KMS-11 (cell line): Measurements from ENCODE around the gene MEGF11.

Experiments used
- H2AFZ ChIP-seq: fragments of 200-600 bp; sonication (generic); 2 replicates; pipeline ENCODE4 v1.6.1; 2016; ENCODE audit warnings: antibody characterized with exemption, mixed run types, low read depth
- H3K27ac ChIP-seq: fragments of 200-600 bp; sonication (generic); 2 replicates; pipeline ENCODE4 v1.6.1; 2016; ENCODE audit warnings: mild to moderate bottlenecking, mixed run types
- H3K27me3 ChIP-seq: fragments of 200-600 bp; sonication (generic); 2 replicates; pipeline ENCODE4 v1.6.1; 2017; ENCODE audit warnings: mild to moderate bottlenecking, low read depth, mixed run types, moderate library complexity; ENCODE audit not compliant: insufficient read depth
- H3K36me3 ChIP-seq: fragments of 200-600 bp; sonication (generic); 2 replicates; pipeline ENCODE4 v1.6.1; 2017; ENCODE audit warnings: mild to moderate bottlenecking, mixed run types; ENCODE audit not compliant: insufficient read depth
- H3K4me1 ChIP-seq: fragments of 200-600 bp; sonication (generic); 2 replicates; pipeline ENCODE4 v1.6.1; 2016; ENCODE audit warnings: mild to moderate bottlenecking, low read depth, mixed run types; ENCODE audit not compliant: poor library complexity, severe bottlenecking
- H3K4me2 ChIP-seq: fragments of 200-600 bp; sonication (generic); 2 replicates; pipeline ENCODE4 v1.7.0; 2016; ENCODE audit warnings: mild to moderate bottlenecking, mixed run types
- H3K4me3 ChIP-seq: fragments of 200-600 bp; sonication (generic); IDR thresholded peaks from 2 replicates; pipeline ENCODE4 v1.6.1; 2017; ENCODE audit warnings: low read depth, low read length, mixed read lengths; ENCODE audit not compliant: insufficient read depth
- H3K79me2 ChIP-seq: fragments of 200-600 bp; sonication (generic); 2 replicates; pipeline ENCODE4 v1.6.1; 2016; ENCODE audit warnings: low read depth, mixed run types; ENCODE audit not compliant: insufficient read depth
- H3K9ac ChIP-seq: fragments of 200-600 bp; sonication (generic); 2 replicates; pipeline ENCODE4 v1.6.1; 2016; ENCODE audit warnings: mild to moderate bottlenecking, mixed run types
- H4K20me1 ChIP-seq: fragments of 200-600 bp; sonication (generic); 2 replicates; pipeline ENCODE4 v1.6.1; 2016; ENCODE audit warnings: mild to moderate bottlenecking, mixed run types; ENCODE audit not compliant: insufficient read depth
- CTCF ChIP-seq: fragments of 200-600 bp; sonication (generic); conservative IDR thresholded peaks from 2 replicates; pipeline ENCODE4 v1.6.1; 2017; ENCODE audit warnings: low read depth, mild to moderate bottlenecking, antibody characterized with exemption, low read length, moderate library complexity, mixed read lengths

Gene MEGF11

GRCh38 chr15:66142285-66142684 is 111.3 kb downstream of the MEGF11 start:
- Histone ChIP-seq H3K4me2 (no peak overlapping the region), H3K4me1 (no peaks in the 10 kb centered on the region), H3K79me2 (no peaks in the 10 kb centered on the region), H3K27me3 (no peaks in the 10 kb centered on the region), H2AFZ (no peak overlapping the region), H3K27ac (no peak overlapping the region), H3K4me3 (no peak overlapping the region), H3K36me3 (no peaks in the 10 kb centered on the region), H3K9ac (no peak overlapping the region), H4K20me1 (no peaks in the 10 kb centered on the region)
- TF ChIP-seq CTCF, result no peak

- Histone ChIP-seq H3K4me2 (no peak overlapping the region), H3K9ac (no peak overlapping the region), H2AFZ (no peak overlapping the region), H3K27ac (no peak overlapping the region), H3K27me3 (no peaks in the 10 kb centered on the region), H3K36me3 (no peaks in the 10 kb centered on the region), H3K4me3 (no peak overlapping the region), H3K79me2 (no peaks in the 10 kb centered on the region), H4K20me1 (no peaks in the 10 kb centered on the region), H3K4me1 (no peaks in the 10 kb centered on the region)
- no peak for TF ChIP-seq CTCF
These were observed 113.9 kb downstream of the MEGF11 start for GRCh38 chr15:66139591-66140207.

DNA sequence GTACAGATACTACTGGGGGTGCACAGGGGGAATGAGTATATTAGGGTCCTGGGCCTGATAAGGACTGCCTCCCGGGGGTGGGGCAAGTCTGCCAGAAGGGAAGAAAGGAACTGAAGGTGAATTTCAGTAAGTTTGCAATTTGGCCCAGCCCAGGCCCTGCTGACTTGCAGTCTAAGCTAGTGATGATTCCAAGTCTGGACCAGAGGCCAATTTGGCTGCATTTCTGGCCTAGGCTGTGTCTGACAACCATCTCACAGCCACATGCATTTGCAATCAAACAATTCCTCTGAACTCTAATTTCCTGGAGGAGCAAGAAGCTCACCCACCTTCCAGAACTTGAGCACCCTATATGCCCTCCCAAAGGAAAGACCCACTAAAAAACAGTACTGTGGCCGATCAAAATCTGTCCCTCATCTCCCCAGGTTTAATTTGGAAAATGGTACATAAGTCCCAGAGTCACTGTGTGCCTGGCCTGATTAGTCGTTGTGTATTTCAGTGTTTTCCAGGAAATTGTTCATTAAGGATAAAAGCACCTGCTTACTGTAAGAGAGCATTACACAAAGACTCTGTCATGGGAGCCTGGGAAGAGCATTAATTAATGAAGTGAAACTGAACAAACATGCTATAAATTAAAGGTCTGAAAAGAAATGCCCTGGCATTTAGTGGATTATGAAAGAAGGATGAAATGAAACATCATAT is 114.5 kb downstream of the MEGF11 start:
- TF ChIP-seq CTCF, result no peak
- H2AFZ ChIP-seq, result no peak overlapping the region
- H4K20me1 ChIP-seq, result no peaks in the 10 kb centered on the region
- H3K27ac ChIP-seq, result no peak overlapping the region
- no peaks in the 10 kb centered on the region for H3K4me1 ChIP-seq
- no peaks in the 10 kb centered on the region for H3K27me3 ChIP-seq
- H3K36me3 ChIP-seq, result no peaks in the 10 kb centered on the region
- H3K9ac ChIP-seq, result no peak overlapping the region
- no peaks in the 10 kb centered on the region for H3K79me2 ChIP-seq
- no peak overlapping the region for H3K4me3 ChIP-seq
- no peak overlapping the region for H3K4me2 ChIP-seq

GRCh38 chr15:66138096-66138783 is 115.3 kb downstream of the MEGF11 start:
- Histone ChIP-seq H3K4me2 (no peak overlapping the region), H3K27ac (no peak overlapping the region), H4K20me1 (no peaks in the 10 kb centered on the region), H3K4me3 (no peak overlapping the region), H3K36me3 (no peaks in the 10 kb centered on the region), H3K27me3 (no peaks in the 10 kb centered on the region), H3K4me1 (no peaks in the 10 kb centered on the region), H2AFZ (no peak overlapping the region), H3K79me2 (no peaks in the 10 kb centered on the region), H3K9ac (no peak overlapping the region)
- no peak for TF ChIP-seq CTCF
